GM12801 (cell line): ENCODE data around the gene BMPR1B.

Experiments
- TF ChIP-seq, protein P1 (sequence below): IDR thresholded peaks from one replicate; pipeline ENCODE4 v1.5.1; 2011; ENCODE audit warnings: control low read depth; ENCODE audit not compliant: insufficient read length; ENCODE audit errors: extremely low read depth

Gene BMPR1B

GRCh38 chr4:95027905-95028618 is 270.3 kb downstream of the BMPR1B start:
- TF ChIP-seq, protein P1, sequence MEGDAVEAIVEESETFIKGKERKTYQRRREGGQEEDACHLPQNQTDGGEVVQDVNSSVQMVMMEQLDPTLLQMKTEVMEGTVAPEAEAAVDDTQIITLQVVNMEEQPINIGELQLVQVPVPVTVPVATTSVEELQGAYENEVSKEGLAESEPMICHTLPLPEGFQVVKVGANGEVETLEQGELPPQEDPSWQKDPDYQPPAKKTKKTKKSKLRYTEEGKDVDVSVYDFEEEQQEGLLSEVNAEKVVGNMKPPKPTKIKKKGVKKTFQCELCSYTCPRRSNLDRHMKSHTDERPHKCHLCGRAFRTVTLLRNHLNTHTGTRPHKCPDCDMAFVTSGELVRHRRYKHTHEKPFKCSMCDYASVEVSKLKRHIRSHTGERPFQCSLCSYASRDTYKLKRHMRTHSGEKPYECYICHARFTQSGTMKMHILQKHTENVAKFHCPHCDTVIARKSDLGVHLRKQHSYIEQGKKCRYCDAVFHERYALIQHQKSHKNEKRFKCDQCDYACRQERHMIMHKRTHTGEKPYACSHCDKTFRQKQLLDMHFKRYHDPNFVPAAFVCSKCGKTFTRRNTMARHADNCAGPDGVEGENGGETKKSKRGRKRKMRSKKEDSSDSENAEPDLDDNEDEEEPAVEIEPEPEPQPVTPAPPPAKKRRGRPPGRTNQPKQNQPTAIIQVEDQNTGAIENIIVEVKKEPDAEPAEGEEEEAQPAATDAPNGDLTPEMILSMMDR, result no peak

GRCh38 chr4:95038791-95039190 is 281.0 kb downstream of the BMPR1B start:
- TF ChIP-seq, protein P1, result no peak

GRCh38 chr4:95044324-95044837 is 286.6 kb downstream of the BMPR1B start:
- TF ChIP-seq, protein P1, result no peak

DNA sequence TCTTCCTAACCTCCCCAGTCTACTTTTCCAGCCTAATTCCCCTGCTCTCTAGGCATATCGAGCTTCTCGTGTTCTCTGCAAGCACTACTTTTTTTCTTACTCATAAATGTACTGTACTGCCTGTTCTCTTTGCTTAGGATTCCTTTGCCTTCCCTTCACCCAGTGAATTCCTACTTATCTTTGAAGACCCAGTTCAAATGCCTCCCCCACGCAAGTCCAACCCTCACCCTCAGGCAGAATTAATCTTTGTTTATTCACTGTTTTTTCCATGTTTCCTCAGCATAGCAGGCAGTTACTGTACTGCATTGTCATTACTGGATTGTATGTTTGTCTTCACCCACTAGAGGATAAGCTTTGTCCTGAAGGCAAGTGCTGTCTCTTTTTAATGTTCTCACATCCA is 287.7 kb downstream of the BMPR1B start:
- TF ChIP-seq, protein P1, result no peak

DNA sequence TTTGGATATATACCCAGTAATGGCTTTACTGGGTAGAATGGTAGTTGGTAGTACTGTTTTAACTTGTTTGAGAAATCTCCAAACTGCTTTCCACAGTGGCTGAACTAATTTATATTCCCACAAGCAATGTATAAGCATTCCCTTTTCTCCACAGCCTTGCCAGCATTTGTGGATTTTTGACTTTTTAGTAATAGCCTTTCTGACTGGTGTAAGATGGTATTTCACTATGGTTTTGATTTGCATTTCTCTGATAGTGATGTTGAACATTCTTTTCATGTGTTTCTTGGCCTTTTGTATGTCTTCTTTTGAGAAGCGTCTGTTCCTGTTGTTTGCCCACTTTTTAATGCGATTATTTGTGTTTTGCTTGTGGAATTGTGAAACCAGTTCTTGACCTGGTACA is 290.5 kb downstream of the BMPR1B start:
- TF ChIP-seq, protein P1, result no peak

DNA sequence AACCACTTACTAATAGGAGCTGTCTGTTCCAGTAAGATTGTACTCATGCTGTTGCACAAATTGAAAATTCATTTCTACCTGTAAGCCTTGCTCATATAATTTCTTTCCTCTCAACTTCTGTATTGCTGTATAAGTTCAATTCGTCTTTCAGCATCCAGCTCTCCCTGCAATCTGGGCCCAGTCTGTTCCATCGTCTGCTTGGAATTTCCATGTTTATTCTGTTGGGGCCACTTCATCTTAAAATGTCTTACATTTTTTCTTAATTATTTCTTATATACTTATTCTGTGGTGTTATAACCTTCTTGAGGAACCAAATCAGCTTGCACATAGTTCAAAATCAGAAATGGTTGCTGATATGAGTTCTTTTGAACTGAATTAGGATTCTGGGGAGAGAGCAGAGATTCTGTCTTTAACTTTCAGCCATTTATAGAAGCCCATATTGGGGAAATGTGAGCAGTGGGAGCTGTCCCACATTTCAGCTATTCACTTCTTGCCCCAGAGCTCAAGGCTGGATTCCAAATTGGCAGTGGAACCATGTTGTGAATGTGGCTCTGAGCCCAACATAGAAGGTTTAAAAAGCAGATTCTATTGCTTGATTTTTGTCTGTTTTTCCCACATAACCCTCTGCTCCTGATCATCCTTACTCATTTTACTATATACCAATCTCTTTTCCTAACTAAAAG is 291.9 kb downstream of the BMPR1B start:
- TF ChIP-seq, protein P1, result no peak

DNA sequence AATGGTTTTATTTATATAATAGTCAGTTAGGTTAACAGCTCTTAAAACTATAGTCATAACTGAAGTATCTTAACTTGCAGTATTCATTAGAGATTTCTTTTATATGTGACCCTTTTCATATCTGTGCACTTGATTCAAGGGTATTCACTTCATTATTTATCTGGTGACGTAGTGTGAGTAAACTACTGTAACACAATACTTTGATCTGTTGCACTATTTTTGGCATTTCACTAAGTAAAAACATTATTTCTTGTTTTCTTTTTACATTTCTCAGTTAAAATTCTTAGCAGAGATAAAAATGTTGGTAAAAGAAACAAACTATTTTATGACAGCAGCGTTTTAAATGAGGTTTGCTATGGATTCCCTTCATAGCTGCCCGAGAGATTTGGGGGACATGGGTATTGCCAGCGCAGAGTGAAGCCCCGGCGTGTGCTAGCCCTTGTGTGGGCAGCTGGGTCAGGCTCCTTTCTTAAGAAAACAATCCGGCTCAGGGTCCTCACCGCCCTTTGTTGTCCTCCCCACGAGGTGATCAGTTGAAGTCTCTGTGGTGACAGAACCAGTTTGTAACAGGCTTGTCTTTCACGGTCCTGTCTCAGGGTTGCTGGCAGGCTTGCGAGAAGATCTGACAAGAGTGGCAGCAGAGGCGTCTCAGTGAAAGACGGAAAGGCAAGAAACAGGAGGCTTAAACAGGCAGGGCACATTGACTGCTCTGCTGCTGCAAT is 293.4 kb downstream of the BMPR1B start:
- TF ChIP-seq, protein P1, result no peak
